ACHN (cell line): ENCODE data around the gene CAVIN2.
"Not testable (repeated sequence)": the region's sequence is repeated elsewhere in the genome, so short reads cannot be mapped to it uniquely, and the experiment has no call there.

Experiments
- DNase-seq: peaks from one replicate; pipeline ENCODE4 v3.0.0-alpha.2; 2015
- in situ Hi-C: cut with HindIII; loops from 2 replicates; pipeline ENCODE4 v1.10.0; 2017; ENCODE audit warnings: low sequenced_read_pairs, low pct_ligation_motif_present, low pct_unique_long_range_greater_than_20kb

Gene CAVIN2

DNA sequence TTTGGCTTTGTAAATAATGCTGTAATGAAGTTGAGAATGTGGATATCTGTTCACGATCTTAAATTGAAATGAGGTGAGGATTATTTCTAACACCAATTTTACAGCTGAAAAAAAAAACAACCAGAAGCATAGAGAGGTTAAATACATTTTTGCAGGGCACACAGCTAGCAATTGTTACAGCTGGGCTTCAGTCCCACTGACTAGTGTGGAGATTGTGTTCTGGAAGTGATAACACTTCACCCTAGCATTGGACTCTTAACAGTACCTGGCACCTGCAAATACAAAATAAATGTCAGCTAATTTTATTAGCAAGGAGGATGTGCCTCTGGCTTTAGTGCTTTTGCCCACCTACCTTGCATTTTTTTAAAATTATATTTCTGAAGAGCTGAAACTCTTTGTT, 28.8 kb downstream of the CAVIN2 start:
- DNase-seq, result no peak
- in situ Hi-C loops, result loop anchor here (25.0 kb wide), 1 partner anchor 344 kb away; no protein-coding TSS in a partner anchor

- in situ Hi-C loops, result loop anchor here (25.0 kb wide), 1 partner anchor 347 kb away; no protein-coding TSS in a partner anchor
- no peak for DNase-seq
These were observed 31.9 kb downstream of the CAVIN2 start for GRCh38 chr2:191815010-191815409.

DNA sequence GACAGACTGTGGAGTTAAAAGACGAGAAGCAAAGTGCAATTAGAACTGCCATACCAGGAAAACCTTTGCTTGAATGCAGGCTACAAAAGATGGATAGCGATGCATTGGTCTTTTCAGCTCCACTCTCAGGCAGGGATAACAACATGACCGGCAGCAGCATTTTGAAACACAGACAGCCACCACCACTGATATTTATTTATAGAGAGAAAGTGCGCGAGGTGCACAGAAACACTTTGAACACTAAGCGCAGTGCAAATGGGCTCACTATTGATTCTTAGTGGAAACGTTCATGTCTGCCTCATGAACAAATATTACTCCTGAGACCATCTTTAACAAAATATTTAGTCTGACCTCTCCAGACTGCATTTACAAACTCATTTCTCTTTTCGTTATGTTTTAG, 32.9 kb downstream of the CAVIN2 start:
- no peak for DNase-seq
- in situ Hi-C loops, result loop anchor here (25.0 kb wide), 1 partner anchor 348 kb away; no protein-coding TSS in a partner anchor

- DNase-seq, result peak; percentile 71
- in situ Hi-C loops, result loop anchor here (25.0 kb wide), 1 partner anchor 350 kb away; no protein-coding TSS in a partner anchor
These were observed 34.9 kb downstream of the CAVIN2 start for GRCh38 chr2:191811807-191812602.

DNA sequence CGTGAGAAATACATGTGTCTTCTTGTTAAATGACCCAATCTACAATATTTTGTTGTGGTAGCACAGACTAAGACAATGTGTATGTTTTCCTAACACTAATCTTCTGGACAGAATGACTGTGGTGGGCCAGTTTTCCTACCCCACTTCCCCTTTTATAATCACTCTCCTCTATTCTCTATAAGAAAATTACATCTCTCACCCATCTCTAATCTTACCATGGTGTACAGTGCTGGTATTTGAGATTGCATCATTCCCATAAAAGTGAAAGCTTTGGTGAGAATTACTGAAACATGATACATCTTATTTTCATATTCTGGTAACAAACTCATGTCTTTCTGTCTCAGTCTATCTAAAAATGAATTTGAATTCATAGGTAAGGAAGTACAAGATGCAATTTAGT, 40.5 kb downstream of the CAVIN2 start:
- in situ Hi-C loops, result loop anchor here (25.0 kb wide), 1 partner anchor 356 kb away; no protein-coding TSS in a partner anchor

DNA sequence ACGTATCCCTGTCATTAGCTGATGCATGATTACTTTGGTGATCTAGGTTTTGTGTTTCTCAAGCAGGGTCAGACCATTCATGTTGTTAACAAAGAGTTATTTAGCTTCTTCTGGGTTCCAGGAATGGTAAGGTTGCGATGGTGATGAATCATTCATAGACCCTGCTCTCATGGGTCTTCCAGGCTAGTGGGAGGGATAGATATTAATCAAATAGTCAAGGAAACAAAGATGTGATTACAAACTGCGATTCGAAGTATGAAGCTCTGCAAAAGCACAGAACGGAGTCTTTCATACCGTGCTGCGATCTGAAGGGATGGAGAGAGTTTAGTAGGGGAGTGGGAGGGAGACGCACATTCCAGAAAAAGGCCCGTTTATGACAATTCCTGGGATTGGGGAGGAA, 42.1 kb downstream of the CAVIN2 start:
- no peak for DNase-seq
- in situ Hi-C loops, result loop anchor here (25.0 kb wide), 1 partner anchor 358 kb away; no protein-coding TSS in a partner anchor

More for the DNA sequence above, 40.5 kb downstream of the CAVIN2 start:
- DNase-seq, result no peak

GRCh38 chr2:191803007-191803406, 43.9 kb downstream of the CAVIN2 start:
- in situ Hi-C loops, result loop anchor here (25.0 kb wide), 1 partner anchor 359 kb away; no protein-coding TSS in a partner anchor

GRCh38 chr2:191802180-191802579, 44.7 kb downstream of the CAVIN2 start:
- DNase-seq, result no peak
- in situ Hi-C loops, result loop anchor here (25.0 kb wide), 1 partner anchor 360 kb away; no protein-coding TSS in a partner anchor

More at GRCh38 chr2:191803007-191803406, 43.9 kb downstream of the CAVIN2 start:
- no peak for DNase-seq

GRCh38 chr2:191800874-191801273, 46.0 kb downstream of the CAVIN2 start:
- no peak for DNase-seq
- in situ Hi-C loops, result loop anchor here (25.0 kb wide), 1 partner anchor 361 kb away; no protein-coding TSS in a partner anchor

DNA sequence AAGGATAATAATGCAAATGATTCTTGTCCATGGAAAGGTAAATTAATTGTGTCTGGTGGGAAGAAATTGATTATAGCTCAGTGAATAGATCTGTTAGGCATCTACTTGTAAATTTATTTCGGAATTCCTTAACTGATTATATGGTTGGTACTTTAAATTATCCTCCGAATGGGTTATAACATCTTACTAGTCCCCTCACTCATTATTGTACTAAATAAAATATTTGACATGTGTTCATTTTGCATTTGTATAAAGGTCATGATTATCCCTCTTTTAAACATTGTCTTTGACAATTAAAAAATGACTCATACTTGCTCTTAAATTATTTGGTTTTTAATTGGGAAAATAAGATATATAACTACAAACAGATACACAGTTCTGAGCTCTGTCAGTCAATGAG, 47.4 kb downstream of the CAVIN2 start:
- no peak for DNase-seq

DNA sequence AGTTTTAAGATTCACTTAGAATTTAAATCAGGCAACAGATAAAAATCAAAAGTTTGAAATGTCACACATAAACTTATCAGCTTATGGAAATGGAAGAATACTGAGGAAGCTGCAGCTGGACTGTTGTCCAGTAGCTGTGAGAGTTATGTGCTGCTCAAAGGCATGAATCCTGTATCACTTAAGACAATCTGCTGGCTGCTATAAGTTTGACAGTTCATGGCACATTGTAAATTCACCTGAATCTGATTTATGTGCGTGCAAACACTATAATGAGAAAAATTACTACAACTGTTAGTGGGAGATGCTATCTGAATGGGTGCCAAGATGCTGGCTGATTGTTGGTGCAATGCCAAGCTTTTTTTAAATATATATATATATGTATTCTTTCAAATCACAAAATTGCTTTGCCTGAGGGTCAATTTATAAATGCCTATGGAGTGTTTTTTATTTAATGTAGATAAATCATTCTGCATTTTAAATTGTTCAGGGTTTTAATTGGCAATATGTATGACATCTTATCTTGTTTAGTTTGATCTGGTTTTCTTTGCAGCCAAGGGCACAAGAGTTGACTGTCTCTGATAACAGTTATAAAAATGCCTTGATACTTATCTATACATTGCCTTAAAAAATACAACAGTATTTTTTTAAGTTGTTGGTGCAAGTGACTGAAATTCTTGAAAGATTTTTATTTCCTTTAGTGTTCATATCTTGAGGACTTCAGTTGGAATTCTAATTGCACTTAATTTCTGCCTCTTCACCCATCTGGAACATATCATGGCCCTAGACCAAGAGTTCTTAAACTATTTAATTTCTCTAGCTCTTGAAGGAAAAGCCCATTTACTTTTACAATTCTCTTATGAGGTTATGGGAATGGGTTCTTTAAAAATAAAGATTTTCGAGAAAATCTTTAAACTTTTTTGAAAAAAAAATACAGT, 48.7 kb downstream of the CAVIN2 start:
- in situ Hi-C loops, result no loop called here
- DNase-seq, result no peak

More for the DNA sequence above, 47.4 kb downstream of the CAVIN2 start:
- in situ Hi-C loops, result no loop called here

DNA sequence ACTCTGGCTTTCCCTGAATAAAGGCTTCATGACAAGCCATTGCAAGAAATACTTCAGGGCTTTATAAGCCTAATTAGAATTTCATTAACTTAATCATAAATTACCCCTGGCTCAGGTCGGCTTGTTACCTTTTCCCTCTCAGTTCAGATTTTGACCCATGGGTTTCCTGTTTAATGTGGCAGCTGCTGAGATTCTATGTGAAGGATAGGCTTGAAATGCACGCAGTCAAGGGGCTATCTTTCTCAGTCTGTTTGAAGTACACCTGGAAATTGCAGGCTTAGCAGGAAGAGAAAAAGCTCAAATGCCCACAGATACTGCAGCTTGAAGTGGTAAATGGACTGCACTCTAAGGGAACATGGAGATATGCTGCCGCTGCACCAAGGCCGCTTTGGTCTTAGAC, 49.4 kb downstream of the CAVIN2 start:
- DNase-seq, result no peak
- in situ Hi-C loops, result no loop called here

- in situ Hi-C loops, result no loop called here
- no peak for DNase-seq
These were observed 51.2 kb downstream of the CAVIN2 start for GRCh38 chr2:191795715-191796114.

DNA sequence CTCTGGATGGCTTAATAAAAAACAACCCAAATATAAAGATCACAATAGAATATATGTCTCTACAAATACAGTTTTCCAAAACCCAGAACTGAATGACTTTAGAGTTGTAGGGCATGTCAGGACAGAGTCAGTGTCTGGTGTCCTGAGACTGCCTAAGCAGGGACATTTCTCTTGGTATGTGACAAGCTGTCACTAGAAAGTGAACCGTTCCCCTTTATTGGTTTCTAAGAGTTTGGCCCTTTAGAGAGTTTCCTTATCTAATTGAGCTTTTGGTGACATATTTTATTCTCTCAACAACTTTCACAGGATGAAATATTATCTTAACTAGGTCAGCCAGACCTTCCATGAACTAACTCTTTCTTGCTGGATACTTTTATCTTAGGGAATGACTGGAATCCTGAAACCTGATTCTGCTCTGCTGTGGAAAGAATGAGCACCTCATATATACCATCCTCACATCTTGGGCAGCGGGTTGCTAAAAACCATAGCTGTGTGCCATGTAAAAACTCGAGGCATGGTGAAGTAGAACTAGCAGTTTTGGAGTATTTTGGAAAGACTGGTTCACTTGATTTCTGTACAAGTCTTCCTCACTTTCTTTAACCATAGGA, 54.8 kb downstream of the CAVIN2 start:
- no peak for DNase-seq
- in situ Hi-C loops, result no loop called here

GRCh38 chr2:191790737-191791136, 56.2 kb downstream of the CAVIN2 start:
- in situ Hi-C loops, result no loop called here
- no peak for DNase-seq

DNA sequence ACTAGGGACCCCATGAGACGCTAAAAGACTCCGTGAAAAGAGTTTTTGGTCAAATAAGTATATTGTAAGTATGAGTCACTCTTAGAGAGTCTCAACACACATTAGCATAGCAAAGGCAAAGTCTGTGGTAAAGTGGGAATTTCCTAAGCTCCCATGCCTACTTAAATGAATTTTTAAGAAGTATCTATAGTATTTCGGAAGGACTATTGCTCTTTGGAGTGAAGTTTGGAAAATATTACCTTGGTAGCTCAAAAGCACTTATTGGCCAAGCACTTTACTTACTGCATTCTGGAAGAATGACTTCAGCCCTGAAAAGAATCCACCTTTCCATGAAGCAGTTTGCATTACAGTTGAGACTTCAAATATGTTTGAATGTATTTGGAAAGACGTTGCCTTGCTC, 57.1 kb downstream of the CAVIN2 start:
- no peak for DNase-seq
- in situ Hi-C loops, result no loop called here

GRCh38 chr2:191786694-191787093, 60.2 kb downstream of the CAVIN2 start:
- DNase-seq, result no peak
- in situ Hi-C loops, result no loop called here

- in situ Hi-C loops, DNase-seq: not testable (repeated sequence)
These were observed 61.2 kb downstream of the CAVIN2 start for GRCh38 chr2:191785651-191786050.
